ENCODE data around the gene CCDC110. TPM values are rescaled to one million over a fixed set of nuclear protein-coding genes. Genes with fewer than 3 reads are reported as not detected.

Gene CCDC110
- total RNA-seq, 6 experiments from 2014 or later, result not detected

DNA sequence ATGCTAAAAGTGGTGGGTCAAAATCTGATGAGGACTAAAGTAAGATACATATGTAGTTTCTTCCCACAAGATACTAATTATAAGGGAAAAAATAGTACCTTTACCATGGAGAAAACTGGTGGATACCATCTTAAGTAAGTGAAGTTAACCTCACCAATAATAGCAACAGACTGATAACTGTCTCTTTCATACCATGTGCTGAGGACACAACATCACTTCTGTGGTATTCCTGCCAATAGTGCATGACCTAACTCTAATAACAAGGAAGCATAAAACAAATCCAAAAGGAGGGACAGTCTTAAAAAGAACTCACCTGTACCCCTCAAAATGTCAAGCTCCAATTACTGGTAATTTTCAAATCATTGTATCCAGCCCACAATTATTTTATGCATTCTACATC, 54.6 kb downstream of the CCDC110 start:
- Mint-ChIP-seq H3K9me3 (no peaks in the 10 kb centered on the region), H3K27me3 (ENCODE audit: insufficient read depth) (no peaks in the 10 kb centered on the region; the same call in 1 of the 2 replicates), H3K36me3 (ENCODE audit: low read depth) (peaks cover 18% of the 10 kb centered on the region), H3K4me1 (ENCODE audit: low read depth) (peaks cover 19% of the 10 kb centered on the region), H3K27ac (no peak overlapping the region), H3K4me3 (no peak overlapping the region)
- no peak for DNase-seq
- TF ChIP-seq, protein P1, sequence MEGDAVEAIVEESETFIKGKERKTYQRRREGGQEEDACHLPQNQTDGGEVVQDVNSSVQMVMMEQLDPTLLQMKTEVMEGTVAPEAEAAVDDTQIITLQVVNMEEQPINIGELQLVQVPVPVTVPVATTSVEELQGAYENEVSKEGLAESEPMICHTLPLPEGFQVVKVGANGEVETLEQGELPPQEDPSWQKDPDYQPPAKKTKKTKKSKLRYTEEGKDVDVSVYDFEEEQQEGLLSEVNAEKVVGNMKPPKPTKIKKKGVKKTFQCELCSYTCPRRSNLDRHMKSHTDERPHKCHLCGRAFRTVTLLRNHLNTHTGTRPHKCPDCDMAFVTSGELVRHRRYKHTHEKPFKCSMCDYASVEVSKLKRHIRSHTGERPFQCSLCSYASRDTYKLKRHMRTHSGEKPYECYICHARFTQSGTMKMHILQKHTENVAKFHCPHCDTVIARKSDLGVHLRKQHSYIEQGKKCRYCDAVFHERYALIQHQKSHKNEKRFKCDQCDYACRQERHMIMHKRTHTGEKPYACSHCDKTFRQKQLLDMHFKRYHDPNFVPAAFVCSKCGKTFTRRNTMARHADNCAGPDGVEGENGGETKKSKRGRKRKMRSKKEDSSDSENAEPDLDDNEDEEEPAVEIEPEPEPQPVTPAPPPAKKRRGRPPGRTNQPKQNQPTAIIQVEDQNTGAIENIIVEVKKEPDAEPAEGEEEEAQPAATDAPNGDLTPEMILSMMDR (IDR thresholded peaks at IDR 0.05), result no peak

DNA sequence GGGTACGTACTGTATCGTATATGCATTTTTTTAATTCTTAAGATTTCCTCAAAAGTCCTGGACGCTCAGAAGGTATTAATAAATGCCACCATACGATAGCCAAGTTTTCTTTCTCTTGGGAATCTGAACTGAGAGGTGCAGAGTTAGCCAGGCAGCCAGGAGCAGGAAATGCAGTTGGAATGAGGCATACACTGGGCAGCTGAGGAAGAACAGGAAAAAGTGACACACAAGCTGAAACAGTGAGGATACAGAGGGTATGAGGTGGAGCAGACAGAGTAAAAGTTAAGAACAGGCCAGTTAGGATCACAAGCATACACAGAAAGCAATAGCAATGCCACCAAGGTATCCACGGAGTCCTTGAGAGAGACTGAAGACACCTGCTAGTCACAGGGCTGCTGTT, 59.1 kb downstream of the CCDC110 start:
- Mint-ChIP-seq H3K9me3 (no peaks in the 10 kb centered on the region), H3K27me3 (ENCODE audit: insufficient read depth) (no peaks in the 10 kb centered on the region), H3K27ac (no peak overlapping the region), H3K4me1 (ENCODE audit: low read depth) (peaks cover 10% of the 10 kb centered on the region), H3K4me3 (no peak overlapping the region), H3K36me3 (ENCODE audit: low read depth) (peaks cover 29% of the 10 kb centered on the region)
- TF ChIP-seq, protein P1 (IDR thresholded peaks at IDR 0.05), result no peak
- DNase-seq, result no peak

DNA sequence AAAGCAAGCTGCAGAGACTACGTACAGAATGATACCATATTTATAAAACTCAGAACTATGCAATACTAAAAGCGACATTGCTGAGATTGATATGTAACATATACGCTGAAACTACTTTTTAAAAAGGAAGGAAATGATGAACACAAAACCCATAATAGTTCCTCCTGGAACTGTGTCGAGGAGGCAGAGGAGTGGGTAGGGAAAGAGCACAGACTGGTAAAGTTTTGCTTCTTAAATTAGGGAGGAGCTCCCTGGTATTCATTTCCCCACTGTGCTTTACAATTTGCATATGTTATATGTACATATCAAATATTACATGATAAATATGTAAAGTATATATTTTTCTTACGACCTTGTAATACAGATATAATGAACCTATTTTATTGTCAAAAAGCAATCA, 59.7 kb downstream of the CCDC110 start:
- no peak for DNase-seq
- Mint-ChIP-seq H3K9me3 (no peaks in the 10 kb centered on the region), H3K27ac (no peak overlapping the region), H3K36me3 (ENCODE audit: low read depth) (peaks cover 25% of the 10 kb centered on the region), H3K4me3 (no peak overlapping the region), H3K27me3 (ENCODE audit: insufficient read depth) (no peaks in the 10 kb centered on the region), H3K4me1 (ENCODE audit: low read depth) (peaks cover 10% of the 10 kb centered on the region)
- TF ChIP-seq, protein P1 (IDR thresholded peaks at IDR 0.05), result no peak

DNA sequence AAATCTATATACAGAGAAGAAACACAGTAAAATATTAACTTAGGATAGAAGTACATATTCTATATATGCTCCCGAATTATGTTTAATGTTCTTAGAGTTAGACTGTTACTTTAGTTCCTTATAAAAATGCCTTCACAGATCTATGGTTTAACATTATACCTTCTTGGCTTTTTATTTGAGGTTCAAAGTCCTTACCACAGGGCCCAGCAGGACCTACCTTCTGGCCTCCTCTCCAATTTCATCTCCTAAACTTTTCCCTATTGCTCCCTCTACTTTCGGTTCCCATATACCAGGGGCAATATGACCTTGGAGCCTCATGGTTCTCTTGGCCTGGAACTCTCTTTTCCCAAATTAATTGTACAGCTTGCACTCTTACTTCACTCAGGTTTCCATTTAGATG, 63.1 kb downstream of the CCDC110 start:
- Mint-ChIP-seq H3K4me3 (no peak overlapping the region), H3K27me3 (ENCODE audit: insufficient read depth) (no peaks in the 10 kb centered on the region), H3K36me3 (ENCODE audit: low read depth) (peaks cover 22% of the 10 kb centered on the region), H3K27ac (no peak overlapping the region), H3K4me1 (ENCODE audit: low read depth) (peaks cover 6% of the 10 kb centered on the region), H3K9me3 (no peaks in the 10 kb centered on the region)
- TF ChIP-seq, protein P1 (IDR thresholded peaks at IDR 0.05), result no peak
- DNase-seq, result no peak

DNA sequence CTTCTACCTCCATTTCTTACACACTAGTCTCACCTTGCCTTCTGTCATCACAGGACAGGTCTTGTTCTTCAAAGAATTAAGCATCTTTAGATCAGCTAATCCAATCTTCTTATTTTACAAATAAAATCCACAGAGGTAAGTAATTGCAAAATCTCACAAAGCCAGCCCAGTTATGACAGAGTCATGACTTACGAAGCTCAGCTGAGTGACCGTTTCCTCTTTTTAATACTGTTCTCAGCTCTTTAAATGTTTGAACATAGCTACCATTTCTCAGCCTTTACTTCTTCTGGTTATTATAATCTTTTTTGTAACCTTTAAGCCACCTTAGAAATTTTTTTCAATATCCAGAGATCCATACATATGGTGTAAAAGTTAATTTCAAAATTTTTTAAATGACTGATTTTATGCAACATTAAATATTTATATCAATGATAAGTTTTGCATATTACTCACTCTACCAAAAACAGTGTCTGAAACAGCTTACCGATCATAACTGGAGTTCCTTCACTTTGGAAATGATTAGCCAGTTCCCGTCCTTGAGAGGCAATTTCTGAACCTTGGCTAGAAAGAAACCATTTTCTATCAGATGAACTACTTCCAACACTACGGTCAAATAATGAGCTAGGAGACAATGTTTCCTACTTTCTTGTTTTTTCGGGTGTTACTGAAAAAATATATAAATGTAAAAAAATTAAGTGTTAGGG, 66.1 kb downstream of the CCDC110 start:
- Mint-ChIP-seq H3K4me1 (ENCODE audit: low read depth) (no peaks in the 10 kb centered on the region), H3K4me3 (no peak overlapping the region), H3K9me3 (no peaks in the 10 kb centered on the region), H3K27ac (no peak overlapping the region), H3K36me3 (ENCODE audit: low read depth) (peaks cover 11% of the 10 kb centered on the region), H3K27me3 (ENCODE audit: insufficient read depth) (no peaks in the 10 kb centered on the region)
- TF ChIP-seq, protein P1 (IDR thresholded peaks at IDR 0.05), result no peak
- no peak for DNase-seq
